Brain pericyte (primary cell): ENCODE measurements around the gene SNX8.
"Not testable (repeated sequence)": the region's sequence is repeated elsewhere in the genome, so short reads cannot be mapped to it uniquely, and the experiment has no call there.

Source experiments
- DNase-seq: peaks from one replicate; pipeline ENCODE4 v3.0.0-alpha.2; 2012; ENCODE audit warnings: low read depth, low spot score

Gene SNX8, protein sequence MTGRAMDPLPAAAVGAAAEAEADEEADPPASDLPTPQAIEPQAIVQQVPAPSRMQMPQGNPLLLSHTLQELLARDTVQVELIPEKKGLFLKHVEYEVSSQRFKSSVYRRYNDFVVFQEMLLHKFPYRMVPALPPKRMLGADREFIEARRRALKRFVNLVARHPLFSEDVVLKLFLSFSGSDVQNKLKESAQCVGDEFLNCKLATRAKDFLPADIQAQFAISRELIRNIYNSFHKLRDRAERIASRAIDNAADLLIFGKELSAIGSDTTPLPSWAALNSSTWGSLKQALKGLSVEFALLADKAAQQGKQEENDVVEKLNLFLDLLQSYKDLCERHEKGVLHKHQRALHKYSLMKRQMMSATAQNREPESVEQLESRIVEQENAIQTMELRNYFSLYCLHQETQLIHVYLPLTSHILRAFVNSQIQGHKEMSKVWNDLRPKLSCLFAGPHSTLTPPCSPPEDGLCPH

DNA sequence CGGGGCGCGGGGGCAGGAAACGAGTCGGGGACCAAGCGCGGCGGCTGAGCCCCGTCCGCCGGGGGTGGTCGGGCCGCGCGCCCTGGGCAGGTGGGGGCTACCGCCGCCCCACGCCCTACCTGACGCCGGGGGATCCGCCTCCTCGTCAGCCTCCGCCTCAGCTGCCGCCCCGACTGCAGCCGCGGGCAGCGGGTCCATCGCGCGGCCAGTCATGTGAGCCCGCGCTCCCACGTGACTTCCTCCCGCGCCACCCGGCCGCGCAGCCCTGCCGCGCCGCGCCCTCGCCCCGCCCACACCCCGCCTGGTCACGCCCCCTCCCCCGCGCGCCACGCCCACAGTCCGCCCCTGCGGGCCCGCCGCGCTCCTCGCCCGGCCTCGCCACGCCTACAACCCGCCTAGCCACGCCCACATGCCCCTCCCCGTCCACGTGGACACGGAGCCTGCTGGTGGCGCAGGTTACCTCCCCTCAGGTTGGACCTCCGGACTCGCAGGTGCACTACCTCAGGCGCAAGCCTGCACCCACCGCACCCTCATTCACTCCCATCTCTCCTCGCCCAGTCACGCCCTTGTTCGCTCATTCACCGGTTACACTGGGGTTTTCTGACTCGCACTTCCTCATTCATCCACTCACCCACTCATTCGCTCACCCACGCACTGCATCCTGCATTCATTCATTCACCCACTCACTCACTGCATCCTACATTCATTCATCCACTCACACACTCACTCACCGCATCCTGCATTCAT, at the start of gene SNX8:
Gene SNX8 (minus strand): TSS at position 233 of the 747 bp plus-strand sequence. CDS start 20 bp downstream, at position 213.
- no peak for DNase-seq

DNA sequence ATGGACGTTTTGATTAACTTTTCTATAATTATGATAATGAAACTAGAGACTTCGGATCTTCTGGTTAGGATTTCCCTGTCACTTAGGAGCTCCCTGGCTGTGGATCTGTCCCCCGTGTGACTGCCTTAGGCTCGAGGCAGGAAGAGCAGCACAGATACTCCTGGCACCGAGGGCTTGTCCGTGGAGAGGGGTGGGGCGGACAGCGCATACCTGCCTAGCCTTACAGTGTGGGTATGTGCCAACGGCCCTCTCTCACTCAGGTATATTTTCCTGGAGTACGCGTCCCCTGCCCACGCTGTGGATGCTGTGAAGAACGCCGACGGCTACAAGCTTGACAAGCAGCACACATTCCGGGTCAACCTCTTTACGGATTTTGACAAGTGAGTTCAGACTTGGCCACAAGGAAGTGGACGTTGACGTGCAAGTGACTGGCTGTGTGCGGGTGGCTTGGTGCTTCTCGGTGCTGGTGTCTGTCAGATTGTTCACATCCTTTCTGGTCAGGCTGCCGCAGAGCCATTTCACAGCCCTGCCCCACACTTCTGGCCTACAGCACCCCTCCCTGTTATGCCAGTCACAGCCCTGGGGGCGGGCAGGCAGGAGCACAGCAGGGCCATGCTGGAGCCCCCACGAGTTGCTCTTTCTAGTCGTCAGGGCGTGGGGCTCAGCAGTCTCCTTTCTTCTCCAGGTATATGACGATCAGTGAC, 48.3 kb upstream of the SNX8 start:
- no peak for DNase-seq

DNA sequence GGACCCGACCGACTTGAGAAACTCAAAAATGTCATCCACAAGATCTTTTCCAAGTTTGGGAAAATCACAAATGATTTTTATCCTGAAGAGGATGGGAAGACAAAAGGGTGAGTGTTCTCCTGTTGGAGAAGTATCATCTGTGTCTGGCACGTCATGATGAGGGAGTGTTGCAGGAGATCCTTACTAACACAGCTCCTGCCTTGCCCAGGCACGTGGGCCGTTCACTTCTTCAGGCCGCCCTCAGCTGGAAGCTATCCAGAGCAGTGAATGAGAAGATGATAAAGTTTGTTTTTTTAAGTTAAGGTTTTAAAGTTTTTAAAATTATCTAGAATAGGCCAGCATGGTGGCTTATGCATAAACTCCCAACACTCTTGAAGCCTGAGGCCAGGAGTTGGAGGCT, 46.6 kb upstream of the SNX8 start:
- DNase-seq, result no peak

DNA sequence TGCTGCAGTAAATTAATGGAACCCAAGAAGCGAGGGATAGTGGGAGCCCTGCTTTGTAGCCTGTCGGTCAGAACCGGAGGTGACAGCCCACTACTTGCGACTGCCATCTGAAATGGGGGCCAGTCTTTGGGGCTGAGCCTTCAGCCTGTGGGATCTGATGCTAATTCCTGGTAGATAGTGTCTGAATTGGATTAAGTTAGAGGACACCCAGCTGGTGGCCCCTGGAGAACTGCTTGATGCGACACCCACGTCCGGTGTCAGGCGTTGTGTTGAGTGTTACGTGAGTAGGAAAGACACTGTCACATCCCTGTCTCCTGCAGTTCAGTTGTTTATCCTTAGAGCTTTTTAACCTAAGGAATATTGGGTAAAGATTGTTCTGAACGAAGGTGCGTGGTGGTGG, 45.4 kb upstream of the SNX8 start:
- DNase-seq, result no peak

DNA sequence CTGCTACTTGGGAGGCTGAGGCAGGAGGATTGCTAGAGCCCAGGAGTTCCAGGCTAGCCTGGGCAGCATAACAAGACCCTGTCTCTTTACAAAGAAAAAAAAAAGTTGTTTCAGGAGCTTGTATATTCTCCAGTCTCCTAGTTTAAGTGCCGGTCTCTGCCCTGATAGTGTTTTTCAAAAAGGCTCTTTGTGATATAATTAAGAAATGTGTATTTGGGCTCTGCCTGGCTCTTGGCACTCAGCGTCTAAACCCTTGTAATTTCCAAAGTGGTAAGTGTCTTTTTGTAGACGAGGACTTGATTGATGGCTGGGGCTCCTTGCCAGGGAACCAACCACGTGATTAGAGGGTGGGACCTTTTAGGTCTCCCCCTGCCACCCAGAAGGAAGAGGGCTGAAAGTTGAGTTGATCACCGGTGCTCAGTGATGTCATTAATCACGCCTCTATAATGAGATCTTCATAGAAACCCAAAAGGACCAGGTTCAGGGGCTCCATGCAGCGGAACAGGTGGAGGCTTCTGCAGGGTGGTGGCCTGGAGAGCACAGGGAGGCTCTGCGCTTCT, 44.8 kb upstream of the SNX8 start:
- no peak for DNase-seq

DNA sequence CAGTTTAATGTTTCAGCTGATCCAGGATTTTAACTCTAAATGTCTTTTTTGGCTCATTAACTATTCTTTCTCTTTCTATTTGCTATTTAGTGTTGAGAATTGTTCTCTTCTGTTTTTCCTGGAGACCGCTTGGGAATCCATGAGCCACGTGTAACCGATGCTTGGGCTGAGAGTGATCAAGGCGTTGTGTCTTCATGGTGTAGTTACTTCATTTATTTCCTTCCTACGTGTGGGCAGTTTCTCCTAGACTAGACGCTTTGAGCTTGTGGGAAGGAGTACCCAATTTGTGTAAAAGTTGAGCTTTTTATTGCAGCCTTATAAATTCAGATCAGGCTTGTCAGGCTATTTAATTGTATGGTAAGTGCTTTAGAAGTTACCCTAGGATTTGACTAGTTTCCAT, 43.3 kb upstream of the SNX8 start:
- no peak for DNase-seq

DNA sequence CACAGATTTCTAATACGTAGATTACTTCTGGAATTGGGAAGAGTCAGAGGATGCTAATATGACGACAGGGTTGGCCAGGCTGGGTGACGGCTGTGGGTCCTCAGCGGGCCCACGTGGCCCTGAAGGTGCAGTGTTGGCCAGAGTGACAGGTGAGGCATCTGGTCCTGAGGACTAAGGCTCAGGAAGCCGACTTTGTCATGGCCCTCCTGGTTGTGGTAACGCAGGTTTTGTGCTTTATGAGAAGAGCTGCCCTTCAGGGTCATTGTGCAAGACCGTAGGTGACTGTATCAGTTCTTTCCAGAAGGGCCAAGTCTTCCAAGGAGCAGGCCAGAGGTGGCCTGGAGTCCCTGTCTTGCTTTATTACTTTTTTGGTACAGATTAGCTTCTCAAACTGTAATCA, 42.9 kb upstream of the SNX8 start:
- no peak for DNase-seq

DNA sequence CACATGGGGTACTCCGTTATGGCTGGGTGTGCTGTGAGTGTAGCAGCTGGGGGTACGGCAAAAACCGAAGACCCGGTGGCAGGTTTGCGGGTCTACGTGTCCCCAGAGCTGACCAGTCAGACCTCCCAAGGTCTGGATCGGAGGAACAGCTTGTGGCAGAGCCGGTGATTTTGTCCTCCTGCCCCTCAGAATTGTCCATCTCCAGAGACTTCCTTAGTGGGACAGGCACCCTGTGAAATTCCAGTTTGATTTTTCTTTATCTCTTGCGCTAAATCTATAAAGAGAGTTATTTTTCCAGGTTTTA, 41.4 kb upstream of the SNX8 start:
- DNase-seq, result no peak

DNA sequence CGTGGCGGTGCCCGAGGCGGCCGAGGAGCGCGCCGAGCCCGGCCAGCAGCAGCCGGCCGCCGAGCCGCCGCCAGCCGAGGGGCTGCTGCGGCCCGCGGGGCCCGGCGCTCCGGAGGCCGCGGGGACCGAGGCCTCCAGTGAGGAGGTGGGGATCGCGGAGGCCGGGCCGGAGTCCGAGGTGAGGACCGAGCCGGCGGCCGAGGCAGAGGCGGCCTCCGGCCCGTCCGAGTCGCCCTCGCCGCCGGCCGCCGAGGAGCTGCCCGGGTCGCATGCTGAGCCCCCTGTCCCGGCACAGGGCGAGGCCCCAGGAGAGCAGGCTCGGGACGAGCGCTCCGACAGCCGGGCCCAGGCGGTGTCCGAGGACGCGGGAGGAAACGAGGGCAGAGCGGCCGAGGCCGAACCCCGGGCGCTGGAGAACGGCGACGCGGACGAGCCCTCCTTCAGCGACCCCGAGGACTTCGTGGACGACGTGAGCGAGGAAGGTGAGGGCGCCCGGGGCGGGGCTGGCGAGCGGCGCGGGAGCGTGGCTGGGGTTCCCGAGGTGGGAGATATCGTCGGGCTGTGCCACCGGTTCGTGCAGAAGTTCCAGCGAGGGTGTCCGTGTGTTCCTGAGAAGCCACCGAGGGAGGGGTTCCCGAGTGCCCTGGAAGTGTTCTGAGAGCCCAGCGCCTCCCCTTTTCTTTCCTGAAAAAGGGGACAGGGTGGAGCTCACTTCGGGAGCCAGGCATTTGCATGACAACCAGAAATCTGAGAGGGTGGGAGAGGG, 40.9 kb upstream of the SNX8 start:
- DNase-seq, result no peak

DNA sequence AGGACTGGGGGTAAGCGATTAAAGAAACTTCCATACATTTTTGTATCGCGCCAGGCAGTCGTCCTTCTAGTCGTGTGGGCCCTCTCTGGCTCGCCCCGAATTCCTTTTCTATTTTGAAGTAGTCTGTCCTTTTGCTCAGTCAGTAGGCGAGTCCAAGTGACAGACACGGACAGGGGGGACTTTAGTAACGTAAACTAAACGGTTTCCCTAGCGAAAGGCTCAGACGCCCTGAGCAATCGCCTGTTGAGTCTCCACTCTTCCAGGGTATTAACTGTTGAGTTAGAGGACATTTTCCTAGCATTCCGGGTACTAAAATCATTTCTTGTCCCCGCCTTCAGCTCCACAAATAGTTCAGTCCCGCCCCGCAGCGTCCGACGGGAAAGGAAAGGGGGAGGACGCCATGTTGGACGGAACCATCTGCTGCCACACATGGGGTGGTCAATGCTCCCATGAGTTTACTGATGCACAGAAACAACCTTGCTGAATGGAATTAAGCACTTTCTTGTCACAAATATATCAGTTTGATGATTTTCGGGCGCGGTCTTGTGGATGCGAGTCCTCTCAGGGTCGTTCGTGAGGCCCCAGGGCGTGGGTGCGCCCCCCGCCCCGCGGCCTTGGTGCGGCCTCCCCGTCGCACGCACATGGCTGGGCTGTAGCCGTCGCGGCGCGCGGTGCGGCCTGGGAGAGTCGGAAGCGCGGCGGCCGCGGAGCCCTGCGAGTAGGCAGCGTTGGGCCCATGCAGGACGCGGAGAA, 40.1 kb upstream of the SNX8 start, which contains the start of gene EIF3B:
Gene EIF3B (plus strand): TSS at position 642 of the 753 bp plus-strand sequence. CDS start 95 bp downstream, at position 737.
- DNase-seq, result peak; percentile 93

DNA sequence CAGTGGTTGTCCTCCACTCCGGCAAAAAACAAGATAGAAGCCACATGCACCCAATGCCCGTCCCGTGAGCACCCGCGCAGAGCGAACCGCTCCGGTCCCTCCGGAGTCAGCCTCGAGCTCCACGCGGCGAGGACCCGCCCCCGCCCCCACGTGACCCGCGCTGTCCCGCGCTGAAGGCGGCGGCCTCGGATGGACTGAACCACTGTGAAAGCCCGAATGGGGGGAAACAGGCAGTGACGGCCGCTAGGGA, 39.6 kb upstream of the SNX8 start:
- DNase-seq, result no peak

DNA sequence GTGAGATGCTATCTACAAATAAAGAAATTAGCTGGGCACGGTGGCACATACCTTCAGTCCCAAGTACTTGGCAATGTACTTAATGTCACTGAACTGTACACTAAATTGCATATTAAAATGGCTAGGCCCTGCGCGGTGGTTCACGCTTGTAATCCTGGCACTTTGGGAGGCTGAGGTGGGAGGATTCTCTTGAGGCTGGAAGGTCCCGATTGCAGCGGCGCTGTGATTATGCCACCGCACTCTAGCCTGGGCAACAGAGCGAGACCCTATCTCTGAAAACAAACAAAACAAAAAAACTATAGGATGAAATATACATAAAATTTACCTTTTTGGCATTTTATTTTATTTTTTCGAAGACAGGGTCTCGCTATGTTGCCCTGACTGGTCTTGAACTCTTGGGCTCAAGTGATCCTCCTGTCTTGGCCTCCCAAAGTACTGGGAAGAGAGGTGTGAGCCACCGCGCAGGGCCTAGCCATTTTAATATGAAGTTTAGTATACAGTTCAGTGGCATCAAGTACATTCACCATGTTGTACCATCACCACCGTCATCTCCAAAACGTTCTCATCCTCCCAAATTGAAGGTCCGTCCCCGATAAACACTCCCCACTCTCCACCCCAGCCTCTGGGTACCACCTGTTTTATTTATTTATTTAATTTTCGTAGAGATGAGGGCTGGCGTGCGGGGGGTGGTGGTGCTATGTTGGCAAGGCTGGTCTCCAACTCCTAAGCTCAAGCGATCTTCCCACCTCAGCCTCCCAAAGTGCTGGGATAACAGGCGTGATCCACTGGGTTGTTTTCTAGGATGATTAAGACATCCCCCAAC, 39.1 kb upstream of the SNX8 start:
- no peak for DNase-seq

DNA sequence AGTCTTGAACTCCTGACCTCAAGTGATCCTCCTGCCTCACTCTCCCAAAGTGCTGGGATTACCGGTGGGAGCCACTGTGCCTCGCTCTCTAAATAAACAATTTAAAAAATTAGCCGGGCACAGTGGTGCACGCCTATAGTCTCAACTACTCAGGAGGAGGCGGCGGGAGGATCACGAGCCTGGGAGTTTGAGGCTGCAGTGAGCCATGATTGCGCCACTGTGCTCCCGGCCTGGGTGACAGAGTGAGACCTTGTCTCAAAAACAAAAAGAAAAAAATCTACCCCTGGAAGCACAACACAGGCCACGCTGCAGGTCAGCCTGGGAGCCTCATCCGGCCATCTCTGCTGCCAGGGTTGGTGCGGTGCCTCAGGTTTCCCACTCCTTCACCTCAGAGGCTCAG, 36.6 kb upstream of the SNX8 start:
- no peak for DNase-seq

DNA sequence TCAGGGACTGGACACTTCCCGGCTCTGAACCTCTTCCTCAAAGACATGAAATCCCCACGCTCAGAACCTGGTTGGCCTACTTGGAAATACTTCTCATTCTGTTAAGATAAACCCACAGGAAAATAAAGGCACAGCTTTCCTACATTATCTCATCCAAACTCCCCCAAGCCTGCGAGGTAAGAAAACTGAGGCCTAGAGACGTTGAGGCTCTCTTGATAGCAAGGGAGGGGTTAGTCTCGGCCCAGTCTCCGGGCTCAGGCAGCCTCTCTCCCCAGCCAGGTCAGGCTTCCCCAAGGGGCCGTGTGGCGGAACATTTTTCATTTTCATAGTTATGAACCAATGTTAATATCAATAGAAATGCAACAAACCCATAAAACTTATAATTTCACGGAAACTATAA, 35.8 kb upstream of the SNX8 start:
- DNase-seq, result no peak

DNA sequence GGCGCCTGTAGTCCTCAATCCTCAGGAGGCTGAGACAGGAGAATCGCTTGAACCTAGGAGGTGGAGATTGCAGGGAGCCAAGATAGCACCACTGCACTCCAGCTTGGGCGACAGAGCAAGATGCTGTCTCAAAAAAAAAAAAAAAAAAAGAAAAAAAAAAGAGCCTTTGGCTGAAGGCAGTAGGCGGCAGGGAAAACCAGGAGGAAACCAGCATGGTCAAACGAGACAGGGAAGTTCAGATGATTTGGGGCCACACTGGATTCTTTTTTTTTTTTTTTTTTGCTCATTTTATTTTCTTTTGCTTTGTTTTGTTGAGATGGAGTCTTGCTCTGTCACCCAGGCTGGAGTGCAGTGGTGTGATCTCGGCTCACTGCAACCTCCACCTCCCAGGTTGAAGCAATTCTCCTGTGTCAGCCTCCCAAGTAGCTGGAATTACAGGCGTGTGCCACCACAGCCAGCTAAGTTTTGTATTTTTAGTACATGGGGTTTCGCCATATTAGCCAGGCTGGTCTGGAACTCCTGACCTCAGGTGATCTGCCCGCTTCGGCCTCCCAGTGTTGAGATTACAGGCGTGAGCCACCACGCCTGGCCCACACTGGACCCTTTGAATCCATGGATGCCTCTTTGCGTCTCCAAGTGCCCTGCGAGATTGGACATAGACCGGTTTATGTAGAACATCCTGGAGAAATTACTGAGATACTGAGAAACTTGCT, 33.3 kb upstream of the SNX8 start:
- not testable (repeated sequence) for DNase-seq

DNA sequence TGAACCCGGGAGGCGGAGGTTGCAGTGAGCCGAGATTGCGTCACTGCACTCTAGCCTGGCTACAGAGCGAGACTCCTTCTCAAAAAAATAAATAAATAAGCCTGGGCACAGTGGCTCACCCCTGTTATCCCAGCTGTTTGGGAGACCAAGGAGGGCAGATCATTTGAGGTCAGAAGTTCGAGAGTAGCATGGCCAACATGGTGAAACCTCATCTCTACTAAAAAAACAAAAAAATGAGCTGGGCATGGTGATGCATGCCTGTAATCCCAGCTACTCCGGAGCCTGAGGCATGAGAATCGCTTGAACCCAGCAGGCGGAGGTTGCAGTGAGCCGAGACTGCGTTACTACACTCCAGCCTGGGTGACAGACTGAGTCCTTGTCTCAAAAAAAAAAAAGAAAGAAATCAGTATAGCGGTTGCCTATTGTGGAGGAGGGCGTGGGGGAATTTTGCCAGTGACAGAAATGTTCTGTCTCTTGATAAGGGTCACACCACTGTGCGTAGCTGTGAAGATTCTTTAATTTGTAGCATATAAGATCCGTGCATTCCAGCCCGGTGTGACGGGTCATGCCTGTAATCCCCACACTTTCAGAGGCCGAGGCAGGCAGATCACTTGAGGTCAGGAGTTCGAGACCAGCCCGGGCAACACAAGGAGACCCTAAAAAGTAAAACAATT, 22.5 kb upstream of the SNX8 start:
- DNase-seq, result no peak

DNA sequence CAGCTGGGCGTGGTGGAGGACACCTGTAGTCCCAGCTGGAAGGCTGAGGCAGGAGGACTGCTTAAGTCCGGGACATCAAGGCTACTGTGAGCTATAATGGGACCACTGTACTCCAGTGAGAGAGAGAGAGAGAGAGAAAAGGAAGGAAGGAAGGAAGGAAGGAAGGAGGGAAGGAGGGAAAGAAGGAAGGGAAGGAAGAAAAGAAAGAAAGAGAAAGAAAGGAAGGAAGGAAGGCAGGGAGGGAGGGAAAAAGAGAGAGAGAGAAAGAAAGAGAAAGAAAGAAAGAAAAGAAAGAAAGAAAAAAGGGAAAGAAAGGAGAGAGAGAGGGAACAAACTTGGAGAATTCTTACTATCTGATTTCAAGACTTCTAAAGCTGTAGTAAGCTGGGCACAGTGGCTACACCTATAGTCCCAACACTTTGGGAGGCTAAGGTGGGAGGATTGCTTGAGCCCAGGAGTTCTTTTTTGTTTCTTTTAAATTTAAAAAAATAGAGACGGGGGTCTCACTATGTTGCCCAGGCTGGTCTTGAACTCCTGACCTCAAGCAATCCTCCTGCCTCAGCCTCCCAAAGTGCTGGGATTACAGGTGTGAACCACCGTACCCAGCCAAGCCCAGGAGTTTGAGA, 18.5 kb upstream of the SNX8 start:
- DNase-seq, result not testable (repeated sequence)

DNA sequence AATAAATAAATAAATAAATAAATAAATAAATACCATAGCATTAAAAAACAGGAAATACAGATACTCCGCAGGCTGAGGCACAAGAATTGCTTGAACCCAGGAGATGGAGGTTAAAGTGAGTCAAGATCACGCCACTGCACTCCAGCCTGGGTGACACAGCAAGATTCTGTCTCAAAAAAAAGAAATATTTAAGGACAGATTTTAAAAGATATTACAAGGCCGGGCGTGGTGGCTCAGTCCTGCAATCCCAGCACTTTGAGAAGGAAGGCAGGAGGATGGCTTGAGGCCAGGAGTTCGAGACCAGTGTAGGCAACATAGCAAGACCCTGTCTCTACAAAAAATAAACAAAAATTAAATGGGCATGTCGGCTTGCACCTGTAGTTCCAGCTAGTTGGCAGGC, 17.5 kb upstream of the SNX8 start:
- DNase-seq, result no peak
